WI38 (cell line): ENCODE measurements around the gene FMN2.
"Not testable (repeated sequence)": the region's sequence is repeated elsewhere in the genome, so short reads cannot be mapped to it uniquely, and the experiment has no call there.

Experiments used
- H3K4me3 ChIP-seq: 2 replicates; pipeline ENCODE4 v1.5.1; 2011; ENCODE audit warnings: low read depth, mild to moderate bottlenecking, control low read depth, low read length
- CTCF ChIP-seq: IDR thresholded peaks from 2 replicates; pipeline ENCODE4 v1.5.1; 2012; ENCODE audit warnings: low read depth, mild to moderate bottlenecking, control low read depth, low read length

Gene FMN2

GRCh38 chr1:240258910-240259309 lies 167.2 kb downstream of the FMN2 start:
- H3K4me3 ChIP-seq, result no peak overlapping the region
- TF ChIP-seq CTCF, result no peak

DNA sequence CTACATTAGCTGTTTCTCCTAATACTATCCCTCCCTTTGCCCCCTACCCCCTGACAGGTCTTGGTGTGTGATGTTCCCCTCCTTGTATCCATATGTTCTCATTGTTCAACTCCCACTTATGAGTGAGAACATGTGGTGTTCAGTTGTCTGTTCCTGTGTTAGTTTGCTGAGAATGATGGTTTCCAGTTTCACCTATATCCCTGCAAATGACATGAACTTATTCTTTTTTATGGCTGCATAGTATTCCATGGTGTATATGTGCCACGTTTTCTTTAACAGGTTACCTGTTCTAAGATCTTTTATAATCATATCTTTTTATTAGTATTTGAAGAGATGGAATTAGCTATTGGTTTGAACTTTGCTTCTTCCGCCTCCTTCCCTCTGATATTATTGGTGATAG lies 172.8 kb downstream of the FMN2 start:
- H3K4me3 ChIP-seq, result not testable (repeated sequence)

DNA sequence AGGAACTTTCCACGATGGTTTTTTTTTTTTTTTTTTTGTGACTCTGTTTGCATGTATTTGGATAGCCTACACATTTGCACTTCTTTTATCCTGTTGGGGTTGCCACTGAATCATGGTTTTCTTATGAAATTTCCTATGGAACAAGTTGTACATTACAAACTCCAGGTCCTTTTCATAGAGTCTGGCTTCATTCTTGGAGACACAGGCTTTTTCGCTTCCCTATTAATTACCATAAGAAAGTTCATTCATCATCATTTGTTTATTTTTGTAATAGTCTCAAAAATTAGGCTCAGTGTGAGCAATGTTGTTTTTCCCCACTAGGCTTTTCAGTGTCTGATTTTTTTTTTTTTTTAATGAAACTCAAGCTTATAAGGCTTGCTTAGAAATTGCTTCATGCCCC lies 179.4 kb downstream of the FMN2 start:
- TF ChIP-seq CTCF, result no peak
- no peak overlapping the region for H3K4me3 ChIP-seq

DNA sequence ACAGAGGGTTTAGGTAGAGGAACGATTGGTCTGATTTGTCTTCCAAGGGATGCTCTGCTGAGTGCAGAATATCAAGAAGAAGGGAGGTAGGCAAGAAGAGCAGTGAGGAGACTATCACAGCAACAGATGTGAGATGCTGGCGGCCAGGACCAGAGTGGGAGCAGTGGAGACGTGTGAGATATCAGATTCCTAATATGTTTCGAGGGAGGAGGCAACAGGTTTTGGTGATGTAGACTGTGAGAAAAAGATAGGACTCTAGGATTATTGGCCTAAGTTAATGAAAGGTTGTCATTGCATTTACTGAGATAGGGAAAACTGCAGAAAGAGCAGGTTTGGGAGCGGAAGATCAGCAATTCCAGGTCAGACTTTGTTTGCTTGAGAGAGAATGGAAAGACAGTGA lies 182.9 kb downstream of the FMN2 start:
- no peak overlapping the region for H3K4me3 ChIP-seq
- no peak for TF ChIP-seq CTCF

GRCh38 chr1:240275219-240275618 lies 183.5 kb downstream of the FMN2 start:
- H3K4me3 ChIP-seq, result not testable (repeated sequence)

DNA sequence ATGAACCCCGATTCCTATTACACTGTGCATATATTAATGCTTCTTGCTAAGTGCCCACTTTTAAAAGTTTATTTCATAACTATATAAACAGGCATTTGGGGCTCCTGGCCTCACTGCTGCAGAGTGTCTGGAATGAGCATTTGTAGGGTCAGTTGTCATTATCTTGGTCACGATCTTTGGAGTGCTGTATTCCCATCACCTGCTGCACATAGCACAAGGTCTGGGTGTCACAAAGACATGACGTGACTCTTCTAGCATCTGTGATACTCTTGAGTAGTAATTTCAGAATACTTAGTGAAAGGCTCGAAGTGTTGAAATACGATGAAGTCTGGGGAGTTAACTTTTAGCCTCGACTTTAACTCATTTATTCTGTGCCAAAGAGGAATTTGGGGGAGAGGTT lies 186.4 kb downstream of the FMN2 start:
- TF ChIP-seq CTCF, result no peak

DNA sequence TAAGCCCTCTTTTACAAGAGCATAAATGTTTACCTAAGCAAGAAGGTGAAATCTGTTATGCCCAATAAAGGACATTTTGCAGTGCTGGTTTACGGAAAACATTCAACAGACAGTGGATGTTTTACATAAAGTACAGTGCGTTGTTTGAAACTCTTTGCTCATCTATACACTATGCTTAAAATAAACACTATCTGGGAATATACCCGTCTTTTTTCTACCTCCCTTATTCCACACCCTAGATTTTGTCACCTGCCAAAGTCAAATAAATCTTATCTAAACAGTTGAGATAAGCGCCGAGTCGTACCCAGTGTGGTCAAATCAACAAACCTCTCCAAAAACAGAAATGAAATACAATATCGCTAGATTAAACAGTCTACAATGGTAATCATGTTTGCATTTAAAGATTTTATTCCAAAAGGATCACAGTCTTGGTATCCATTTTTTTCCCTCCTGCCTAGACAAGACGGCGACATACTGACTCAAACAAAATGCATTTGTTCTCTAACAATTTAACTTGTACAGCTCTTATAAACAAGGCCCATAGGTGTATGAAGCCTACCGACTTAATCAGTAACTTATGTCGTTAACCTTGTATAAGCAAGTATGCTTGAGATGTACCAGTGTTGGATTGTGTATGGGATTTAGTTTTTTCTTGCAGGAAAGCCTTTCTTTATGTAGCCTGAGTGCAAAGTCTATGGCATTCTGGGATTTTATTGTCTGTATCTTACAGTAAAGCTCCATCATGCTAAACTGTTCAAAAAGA lies 189.1 kb downstream of the FMN2 start:
- TF ChIP-seq CTCF, result no peak
- H3K4me3 ChIP-seq, result no peak overlapping the region

More for the DNA sequence above, 186.4 kb downstream of the FMN2 start:
- H3K4me3 ChIP-seq, result no peak overlapping the region

GRCh38 chr1:240282061-240282830 lies 190.6 kb downstream of the FMN2 start:
- no peak for TF ChIP-seq CTCF

More at GRCh38 chr1:240282061-240282830, 190.6 kb downstream of the FMN2 start:
- H3K4me3 ChIP-seq, result no peak overlapping the region
